H1 (cell line): ENCODE data around the gene ABCA2. TPM values are rescaled to one million over a fixed set of nuclear protein-coding genes. Genes with fewer than 3 reads are reported as not detected.

Experiments used
- HDAC2 ChIP-seq, 2 experiments: fragments of 300-600 bp in 1 of 2; sonication (generic) in 1 of 2; IDR thresholded peaks; 2 replicates each; pipeline ENCODE4 v1.6.1; 2011 to 2012; ENCODE audit warnings: low read depth in 2 of 2, low read length in 2 of 2, mild to moderate bottlenecking in 2 of 2, moderate library complexity in 2 of 2, borderline replicate concordance in 1 of 2, inconsistent platforms in 1 of 2
- RFX5 ChIP-seq: IDR thresholded peaks from 2 replicates; pipeline ENCODE4 v1.6.1; 2011; ENCODE audit warnings: low read depth, low read length, improper control_type of control experiment, borderline replicate concordance
- polyA plus RNA-seq, 7 experiments: library from polyadenylated mRNA; depleted of rRNA in 3 of 7; stranded (reverse) in 5 of 7; unstranded in 2 of 7; fragments of >200 nt in 5 of 7; fragments of 200-250 nt in 2 of 7; gene quantifications; 1 replicate in 5 of 7; 2 replicates in 1 of 7; 4 replicates in 1 of 7; pipeline versions ENCODE4 v1.2.1 to v1.2.3, GENCODE V29; 2011 to 2013; ENCODE audit warnings: missing spikeins in 2 of 7, mixed read lengths in 2 of 7
- total RNA-seq: library from RNA; stranded (reverse); fragmentation: NEBNext Ultra II Directional; extraction: Animal tissue kit (Norgen Biotek cat#: 25700); gene quantifications from 2 replicates; pipeline ENCODE4 v1.2.1, GENCODE V29; 2021
- TF ChIP-seq, protein P1 (sequence below): IDR thresholded peaks from 2 replicates; pipeline ENCODE4 v1.6.1; 2012; ENCODE audit warnings: inconsistent platforms

ABCA2 gene
- total and polyA plus RNA-seq, 2 of the 8 experiments (the other 6 are each of a cell fraction or from before 2014, with no cell fraction given): 12.5 to 14.3 TPM

- TF ChIP-seq, protein P1, sequence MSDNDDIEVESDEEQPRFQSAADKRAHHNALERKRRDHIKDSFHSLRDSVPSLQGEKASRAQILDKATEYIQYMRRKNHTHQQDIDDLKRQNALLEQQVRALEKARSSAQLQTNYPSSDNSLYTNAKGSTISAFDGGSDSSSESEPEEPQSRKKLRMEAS: no peak
- TF ChIP-seq RFX5 (no peak), HDAC2 (IDR thresholded peaks at IDR 0.05; ENCODE audit: borderline replicate concordance in 1 of 2, low read depth in 2 of 2, low read length in 2 of 2) (no peak)
- TF ChIP-seq, all 59 proteins: peak for 0
Observed at GRCh38 chr9:137073992-137074399, 46.0 kb upstream of the ABCA2 start (continued).
